A549 (cell line): ENCODE data around the gene UNC45B. TPM values are rescaled to one million over a fixed set of nuclear protein-coding genes. Genes with fewer than 3 reads are reported as not detected.

Source experiments
- ATAC-seq, 2 experiments: fragments of 200-7000 bp in 1 of 2; fragments of >200 bp in 1 of 2; cut with Nextera tagmentation in 1 of 2; cut with Tn5 transposase in 1 of 2; 3 replicates each; pipeline versions ENCODE4 v1.8.0 to v1.9.1; 2018 to 2020; ENCODE audit warnings: mild to moderate bottlenecking in 1 of 2, moderate library complexity in 1 of 2
- CTCF ChIA-PET: fragments of 300-600 bp; sonication (Branson Sonifier 250); formaldehyde crosslinking; extraction: SDS; loops from one replicate; lab custom pipeline; 2021; ENCODE audit warnings: antibody characterized with exemption, inconsistent platforms; lab: Yijun Ruan, JAX
- POLR2A ChIA-PET: fragments of 350-600 bp; formaldehyde crosslinking; extraction: SDS; loops from one replicate; lab custom pipeline; 2021; ENCODE audit warnings: antibody characterized with exemption, inconsistent platforms; lab: Yijun Ruan, JAX
- DNase-seq, 2 experiments: peaks; one replicate each; pipeline versions ENCODE4 v3.0.0 to v3.0.0-alpha.2; 2011 to 2016; ENCODE audit warnings: low read depth in 1 of 2, low spot score in 1 of 2
- FAIRE-seq: peaks from 2 replicates; lab custom pipeline; 2011; peaks lifted over from hg19 to GRCh38; lab: Jason Lieb, UNC
- H3K27ac ChIP-seq, 2 experiments: fragments of >200 bp; sonication (Bioruptor Twin); formaldehyde crosslinking; 3 replicates each; pipeline ENCODE4 v1.5.1; 2016 to 2017
- H3K4me1 ChIP-seq: fragments of >200 bp; sonication (Bioruptor Twin); formaldehyde crosslinking; 3 replicates; pipeline ENCODE4 v1.6.1; 2016
- H3K4me2 ChIP-seq: fragments of >200 bp; sonication (Bioruptor Twin); formaldehyde crosslinking; 3 replicates; pipeline ENCODE4 v1.6.1; 2016
- H3K4me3 ChIP-seq: fragments of >200 bp; sonication (Bioruptor Twin); formaldehyde crosslinking; 3 replicates; pipeline ENCODE4 v1.5.1; 2016
- H3K9me3 ChIP-seq: fragments of >200 bp; sonication (Bioruptor Twin); formaldehyde crosslinking; 3 replicates; pipeline ENCODE4 v1.6.1; 2016
- BHLHE40 ChIP-seq: IDR thresholded peaks from 2 replicates; pipeline ENCODE4 v1.6.1; 2012; ENCODE audit warnings: low read depth, low read length, inconsistent platforms
- CBX8 ChIP-seq: fragments of 200-600 bp; sonication (generic); IDR thresholded peaks from 2 replicates; pipeline ENCODE4 v1.6.1; 2016
- CEBPB ChIP-seq, 2 experiments: fragments of >200 bp in 1 of 2; sonication (Bioruptor Twin) in 1 of 2; formaldehyde crosslinking in 1 of 2; IDR thresholded peaks; 2 replicates each; pipeline ENCODE4 v1.6.1; 2012 to 2016
- EHF ChIP-seq: fragments of 250-450 bp; sonication (Bioruptor Pico); IDR thresholded peaks from 2 replicates; pipeline ENCODE4 v1.5.0; 2020; ENCODE audit warnings: mild to moderate bottlenecking
- EHMT2 ChIP-seq: fragments of 200-600 bp; sonication (generic); IDR thresholded peaks from 2 replicates; pipeline ENCODE4 v1.6.1; 2016; ENCODE audit warnings: antibody characterized with exemption, low read depth, mild to moderate bottlenecking, moderate library complexity
- ESRRA ChIP-seq: fragments of 150-350 bp; IDR thresholded peaks from 2 replicates; pipeline ENCODE4 v1.6.1; 2014; ENCODE audit warnings: mild to moderate bottlenecking, low read length, borderline replicate concordance
- FOSB ChIP-seq: fragments of 250-450 bp; sonication (Bioruptor Pico); IDR thresholded peaks from 2 replicates; pipeline ENCODE4 v1.5.0; 2020; ENCODE audit warnings: mild to moderate bottlenecking, moderate library complexity
- FOSL2 ChIP-seq, 2 experiments: fragments of 450-650 bp in 1 of 2; fragments of >200 bp in 1 of 2; sonication (Bioruptor Twin) in 1 of 2; formaldehyde crosslinking; IDR thresholded peaks; 2 replicates each; pipeline versions ENCODE4 v1.5.0 to v1.6.1; 2016 to 2020; ENCODE audit warnings: mild to moderate bottlenecking in 1 of 2, moderate library complexity in 1 of 2
- HEYL ChIP-seq: fragments of 250-450 bp; sonication (Bioruptor Pico); IDR thresholded peaks from 2 replicates; pipeline ENCODE4 v1.8.0; 2021; ENCODE audit warnings: mild to moderate bottlenecking, moderate library complexity
- HOXB13 ChIP-seq: fragments of 250-450 bp; sonication (Bioruptor Pico); IDR thresholded peaks from 2 replicates; pipeline ENCODE4 v1.5.0; 2020; ENCODE audit warnings: low read depth, mild to moderate bottlenecking, moderate library complexity
- JUN ChIP-seq, 2 experiments: fragments of >200 bp; sonication (Bioruptor Twin); formaldehyde crosslinking; IDR thresholded peaks; 2 replicates in 1 of 2; 3 replicates in 1 of 2; pipeline ENCODE4 v1.6.1; 2016 to 2017
- JUNB ChIP-seq: fragments of >200 bp; sonication (Bioruptor Twin); formaldehyde crosslinking; IDR thresholded peaks from 2 replicates; pipeline ENCODE4 v1.6.1; 2016
- KDM1A ChIP-seq: fragments of 200-600 bp; sonication (generic); IDR thresholded peaks from 2 replicates; pipeline ENCODE4 v1.6.1; 2016; ENCODE audit warnings: low read depth, mild to moderate bottlenecking
- KDM5A ChIP-seq: fragments of 200-600 bp; sonication (generic); IDR thresholded peaks from 2 replicates; pipeline ENCODE4 v1.6.1; 2016; ENCODE audit warnings: antibody characterized with exemption, mild to moderate bottlenecking
- MAZ ChIP-seq: fragments of 150-350 bp; IDR thresholded peaks from 2 replicates; pipeline ENCODE4 v1.6.1; 2014; ENCODE audit warnings: antibody characterized with exemption, low read depth, low read length, borderline replicate concordance
- MYC ChIP-seq: IDR thresholded peaks from 2 replicates; pipeline ENCODE4 v1.6.1; 2012; ENCODE audit warnings: mild to moderate bottlenecking, inconsistent platforms, low read length, improper control_type of control experiment, borderline replicate concordance
- NFE2L2 ChIP-seq: fragments of 150-350 bp; conservative IDR thresholded peaks from 2 replicates; pipeline ENCODE4 v1.6.1; 2014; ENCODE audit warnings: low read length
- PHF8 ChIP-seq: fragments of 200-600 bp; sonication (generic); IDR thresholded peaks from 2 replicates; pipeline ENCODE4 v1.6.1; 2016; ENCODE audit warnings: low read depth, mild to moderate bottlenecking, antibody characterized with exemption, moderate library complexity, borderline replicate concordance
- RAD21 ChIP-seq, 2 experiments: fragments of >200 bp in 1 of 2; sonication (Bioruptor Twin) in 1 of 2; formaldehyde crosslinking in 1 of 2; IDR thresholded peaks in 1 of 2; conservative IDR thresholded peaks in 1 of 2; 2 replicates in 1 of 2; 3 replicates in 1 of 2; pipeline ENCODE4 v1.6.1; 2012 to 2018; ENCODE audit warnings: inconsistent platforms in 1 of 2
- RNF2 ChIP-seq: fragments of 200-600 bp; sonication (generic); IDR thresholded peaks from 2 replicates; pipeline ENCODE4 v1.6.1; 2016; ENCODE audit warnings: low read depth, mild to moderate bottlenecking, antibody characterized with exemption, moderate library complexity, borderline replicate concordance
- TP53 ChIP-seq: fragments of 250-450 bp; sonication (Bioruptor Pico); IDR thresholded peaks from 2 replicates; pipeline ENCODE4 v1.5.0; 2021; ENCODE audit warnings: mild to moderate bottlenecking, moderate library complexity
- ZC3H11A ChIP-seq: fragments of 450-650 bp; IDR thresholded peaks from 2 replicates; pipeline ENCODE4 v1.6.1; 2014; ENCODE audit warnings: antibody characterized with exemption, mild to moderate bottlenecking
- WGBS: methylation state at CpG from one replicate; pipeline ENCODE4 v1.1.6; 2017; ENCODE audit errors: missing lambda C conversion rate; 5-methylcytosine and 5-hydroxymethylcytosine counted together
- polyA plus RNA-seq, 4 experiments: library from polyadenylated mRNA; depleted of rRNA in 3 of 4; stranded (reverse); fragments of >200 nt; fragmentation: RNase III in 1 of 4; extraction: RNeasy Plus Mini Kit Qiagen cat#74134 plus additional on column Dnase treatment in 1 of 4; gene quantifications; 2 replicates in 3 of 4; 3 replicates in 1 of 4; pipeline ENCODE4 v1.2.3, GENCODE V29; 2011 to 2017
- TF ChIP-seq, protein P1 (sequence below): fragments of 250-450 bp; sonication (Bioruptor Pico); IDR thresholded peaks from 2 replicates; pipeline ENCODE4 v1.5.0; 2020; ENCODE audit warnings: low read depth, mild to moderate bottlenecking, moderate library complexity
- TF ChIP-seq, protein P2 (sequence below): fragments of 250-450 bp; sonication (Bioruptor Pico); IDR thresholded peaks from 2 replicates; pipeline ENCODE4 v1.5.0; 2021; ENCODE audit warnings: mild to moderate bottlenecking, moderate library complexity, borderline replicate concordance
- TF ChIP-seq, protein P3 (sequence below): IDR thresholded peaks from 2 replicates; pipeline ENCODE4 v1.6.1; 2012
- TF ChIP-seq, protein P4 (sequence below): fragments of >200 bp; sonication (Bioruptor Twin); formaldehyde crosslinking; IDR thresholded peaks from 3 replicates; pipeline ENCODE4 v1.6.1; 2016
- TF ChIP-seq, protein P5 (sequence below): IDR thresholded peaks from 2 replicates; pipeline ENCODE4 v1.6.1; 2012
- TF ChIP-seq, protein P6 (sequence below): IDR thresholded peaks from 2 replicates; pipeline ENCODE4 v1.6.1; 2012; ENCODE audit warnings: low read depth, borderline replicate concordance

UNC45B gene
- polyA plus RNA-seq, 2 of the 4 experiments (the other 2 are of a cell fraction), result not detected

DNA sequence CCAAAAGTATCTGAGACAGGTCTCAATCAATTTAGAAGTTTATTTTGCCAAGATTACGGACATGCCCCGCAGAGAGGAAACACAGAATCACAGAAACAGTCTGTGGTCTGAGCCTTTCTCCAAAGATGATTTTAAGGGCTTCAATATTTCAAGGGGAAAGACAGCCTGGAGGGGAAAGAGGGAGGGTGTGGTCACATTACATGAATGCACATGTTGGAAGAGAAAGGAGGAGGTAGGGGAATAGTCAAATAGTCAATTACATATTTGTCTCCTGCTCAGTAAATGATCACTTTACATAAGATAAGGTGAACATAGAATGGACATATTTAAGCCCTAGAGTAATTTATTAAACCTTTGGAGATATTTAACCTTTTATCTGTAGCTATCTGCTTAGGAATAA lies 12.3 kb downstream of the UNC45B start:
- no peaks in the 10 kb centered on the region for H3K4me1 ChIP-seq
- no peak for TF ChIP-seq MAZ
- TF ChIP-seq EHMT2, result no peak
- TF ChIP-seq NFE2L2, result no peak
- TF ChIP-seq BHLHE40, result no peak
- TF ChIP-seq, protein P1, sequence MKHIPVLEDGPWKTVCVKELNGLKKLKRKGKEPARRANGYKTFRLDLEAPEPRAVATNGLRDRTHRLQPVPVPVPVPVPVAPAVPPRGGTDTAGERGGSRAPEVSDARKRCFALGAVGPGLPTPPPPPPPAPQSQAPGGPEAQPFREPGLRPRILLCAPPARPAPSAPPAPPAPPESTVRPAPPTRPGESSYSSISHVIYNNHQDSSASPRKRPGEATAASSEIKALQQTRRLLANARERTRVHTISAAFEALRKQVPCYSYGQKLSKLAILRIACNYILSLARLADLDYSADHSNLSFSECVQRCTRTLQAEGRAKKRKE (CRISPR knock-in tag), result no peak
- H3K4me2 ChIP-seq, result no peak overlapping the region
- FAIRE-seq (no peak), DNase-seq (no peak), ATAC-seq (no peak)
- 78% methylated on average over 2 of the region's 2 CpGs for WGBS
- CTCF ChIA-PET, result interaction anchor here (0.7 to 1.0 kb wide), 4 partner anchors 17 to 588 kb away, joined by 3 read pairs; no protein-coding TSS in a partner anchor
- POLR2A ChIA-PET, result no interaction called here
- H3K4me3 ChIP-seq, result no peak overlapping the region
- H3K9me3 ChIP-seq, result no peaks in the 10 kb centered on the region
- no peak overlapping the region for H3K27ac ChIP-seq

DNA sequence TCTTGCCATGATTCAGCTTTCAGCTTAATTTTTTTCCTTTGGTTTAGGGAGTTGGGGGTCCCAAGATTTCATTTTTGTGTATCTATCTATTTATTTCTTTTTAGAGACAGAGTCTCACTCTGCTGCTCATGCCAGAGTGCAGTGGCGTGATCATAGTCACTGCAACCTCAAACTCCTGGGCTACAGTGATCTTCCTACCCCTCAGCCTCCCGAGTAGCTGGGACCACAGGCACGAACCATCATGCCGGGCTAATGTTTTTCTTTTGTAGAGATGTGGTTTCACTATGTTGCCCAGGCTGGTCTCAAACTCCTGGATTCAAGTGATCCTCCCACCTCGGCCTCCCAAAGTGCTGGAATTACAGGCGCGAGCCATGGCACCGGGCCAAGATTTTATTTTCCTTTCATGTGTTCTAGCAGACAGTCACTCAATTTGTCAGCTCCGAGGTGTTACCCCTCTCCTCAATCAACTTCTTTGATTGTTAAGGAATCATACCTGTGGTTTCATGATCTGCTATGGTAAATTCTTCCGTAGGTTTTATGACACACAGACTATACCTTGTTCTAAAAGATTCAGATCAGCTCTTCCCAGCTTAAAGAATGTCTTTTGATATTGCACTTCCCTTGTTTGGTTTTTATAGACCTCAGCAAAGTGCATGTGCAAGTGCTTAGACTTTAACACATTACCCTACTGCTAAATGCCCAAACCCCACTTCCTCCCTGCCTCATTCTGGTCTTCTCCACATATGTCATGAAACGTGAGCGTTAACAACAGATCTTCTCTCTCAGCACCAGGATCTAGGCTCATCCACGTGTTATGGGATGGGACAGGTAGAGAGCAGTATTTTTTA lies 13.0 kb downstream of the UNC45B start:
- Histone ChIP-seq H3K4me1 (no peaks in the 10 kb centered on the region), H3K4me2 (no peak overlapping the region)

DNA sequence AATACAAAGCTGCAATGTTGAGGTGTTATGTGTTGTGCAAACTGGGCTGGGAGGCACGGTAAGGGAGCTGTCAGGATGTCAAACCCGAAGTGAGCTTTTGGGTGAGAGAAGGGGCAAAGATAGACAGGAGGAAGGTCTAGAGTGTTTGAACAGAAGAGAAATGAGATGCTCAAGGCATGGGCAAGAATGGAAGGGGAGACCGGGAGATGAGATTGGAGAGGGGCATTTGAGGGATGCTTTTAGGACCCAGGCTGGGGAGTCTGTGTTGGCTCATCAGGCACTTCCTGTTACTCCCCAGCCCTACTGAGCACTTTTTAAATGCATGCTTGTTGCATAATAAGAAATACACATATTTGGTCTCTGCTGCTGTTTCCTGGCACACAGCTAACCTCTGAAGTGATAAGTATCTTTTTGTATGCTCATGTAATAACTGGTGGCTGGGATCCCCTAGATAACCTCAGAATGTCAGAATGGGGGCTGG lies 13.7 kb downstream of the UNC45B start:
- ChIA-PET CTCF (interaction anchor here (0.9 to 1.5 kb wide), 2 partner anchors 15 to 378 kb away, joined by 4 to 5 read pairs; no protein-coding TSS in a partner anchor), POLR2A (no interaction called here)
- FAIRE-seq, result no peak
- WGBS, result 41% methylated on average over 3 of the region's 3 CpGs
- Histone ChIP-seq H3K4me2 (no peak overlapping the region), H3K27ac (no peak overlapping the region), H3K4me1 (no peaks in the 10 kb centered on the region), H3K9me3 (no peaks in the 10 kb centered on the region), H3K4me3 (no peak overlapping the region)
- TF ChIP-seq EHMT2, result no peak
- no peak for TF ChIP-seq FOSL2 (IDR thresholded peaks at IDR 0.05)
- no peak for TF ChIP-seq FOSL2 (CRISPR knock-in tag; IDR thresholded peaks at IDR 0.05)
- no peak for TF ChIP-seq KDM5A
- no peak for TF ChIP-seq MAZ
- TF ChIP-seq, protein P2, sequence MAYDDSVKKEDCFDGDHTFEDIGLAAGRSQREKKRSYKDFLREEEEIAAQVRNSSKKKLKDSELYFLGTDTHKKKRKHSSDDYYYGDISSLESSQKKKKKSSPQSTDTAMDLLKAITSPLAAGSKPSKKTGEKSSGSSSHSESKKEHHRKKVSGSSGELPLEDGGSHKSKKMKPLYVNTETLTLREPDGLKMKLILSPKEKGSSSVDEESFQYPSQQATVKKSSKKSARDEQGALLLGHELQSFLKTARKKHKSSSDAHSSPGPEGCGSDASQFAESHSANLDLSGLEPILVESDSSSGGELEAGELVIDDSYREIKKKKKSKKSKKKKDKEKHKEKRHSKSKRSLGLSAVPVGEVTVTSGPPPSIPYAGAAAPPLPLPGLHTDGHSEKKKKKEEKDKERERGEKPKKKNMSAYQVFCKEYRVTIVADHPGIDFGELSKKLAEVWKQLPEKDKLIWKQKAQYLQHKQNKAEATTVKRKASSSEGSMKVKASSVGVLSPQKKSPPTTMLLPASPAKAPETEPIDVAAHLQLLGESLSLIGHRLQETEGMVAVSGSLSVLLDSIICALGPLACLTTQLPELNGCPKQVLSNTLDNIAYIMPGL (CRISPR knock-in tag), result no peak
- TF ChIP-seq, protein P1 (CRISPR knock-in tag), result no peak
- TF ChIP-seq, protein P3, sequence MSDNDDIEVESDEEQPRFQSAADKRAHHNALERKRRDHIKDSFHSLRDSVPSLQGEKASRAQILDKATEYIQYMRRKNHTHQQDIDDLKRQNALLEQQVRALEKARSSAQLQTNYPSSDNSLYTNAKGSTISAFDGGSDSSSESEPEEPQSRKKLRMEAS, result no peak
- TF ChIP-seq ZC3H11A, result no peak
- no peak for TF ChIP-seq CBX8
- TF ChIP-seq, protein P4, sequence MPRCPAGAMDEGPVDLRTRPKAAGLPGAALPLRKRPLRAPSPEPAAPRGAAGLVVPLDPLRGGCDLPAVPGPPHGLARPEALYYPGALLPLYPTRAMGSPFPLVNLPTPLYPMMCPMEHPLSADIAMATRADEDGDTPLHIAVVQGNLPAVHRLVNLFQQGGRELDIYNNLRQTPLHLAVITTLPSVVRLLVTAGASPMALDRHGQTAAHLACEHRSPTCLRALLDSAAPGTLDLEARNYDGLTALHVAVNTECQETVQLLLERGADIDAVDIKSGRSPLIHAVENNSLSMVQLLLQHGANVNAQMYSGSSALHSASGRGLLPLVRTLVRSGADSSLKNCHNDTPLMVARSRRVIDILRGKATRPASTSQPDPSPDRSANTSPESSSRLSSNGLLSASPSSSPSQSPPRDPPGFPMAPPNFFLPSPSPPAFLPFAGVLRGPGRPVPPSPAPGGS, result no peak
- no peak for TF ChIP-seq PHF8
- no peak for DNase-seq
- no peak for ATAC-seq

More for the DNA sequence above, 13.0 kb downstream of the UNC45B start:
- FAIRE-seq (no peak), DNase-seq (no peak), ATAC-seq (no peak)
- no peak for TF ChIP-seq RNF2
- no peak for TF ChIP-seq TP53 (CRISPR knock-in tag)
- TF ChIP-seq, protein P5, sequence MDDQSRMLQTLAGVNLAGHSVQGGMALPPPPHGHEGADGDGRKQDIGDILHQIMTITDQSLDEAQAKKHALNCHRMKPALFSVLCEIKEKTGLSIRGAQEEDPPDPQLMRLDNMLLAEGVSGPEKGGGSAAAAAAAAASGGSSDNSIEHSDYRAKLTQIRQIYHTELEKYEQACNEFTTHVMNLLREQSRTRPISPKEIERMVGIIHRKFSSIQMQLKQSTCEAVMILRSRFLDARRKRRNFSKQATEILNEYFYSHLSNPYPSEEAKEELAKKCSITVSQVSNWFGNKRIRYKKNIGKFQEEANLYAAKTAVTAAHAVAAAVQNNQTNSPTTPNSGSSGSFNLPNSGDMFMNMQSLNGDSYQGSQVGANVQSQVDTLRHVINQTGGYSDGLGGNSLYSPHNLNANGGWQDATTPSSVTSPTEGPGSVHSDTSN, result no peak
- TF ChIP-seq BHLHE40, result no peak
- no peak for TF ChIP-seq KDM1A
- no peak for TF ChIP-seq JUNB
- TF ChIP-seq PHF8, result no peak
- TF ChIP-seq FOSB, result no peak
- no peak for TF ChIP-seq EHF (CRISPR knock-in tag)
- no peak for TF ChIP-seq ESRRA
- TF ChIP-seq, protein P6, sequence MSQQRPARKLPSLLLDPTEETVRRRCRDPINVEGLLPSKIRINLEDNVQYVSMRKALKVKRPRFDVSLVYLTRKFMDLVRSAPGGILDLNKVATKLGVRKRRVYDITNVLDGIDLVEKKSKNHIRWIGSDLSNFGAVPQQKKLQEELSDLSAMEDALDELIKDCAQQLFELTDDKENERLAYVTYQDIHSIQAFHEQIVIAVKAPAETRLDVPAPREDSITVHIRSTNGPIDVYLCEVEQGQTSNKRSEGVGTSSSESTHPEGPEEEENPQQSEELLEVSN, result no peak
- TF ChIP-seq MYC, result no peak
- no peak for TF ChIP-seq JUN (IDR thresholded peaks at IDR 0.05)
- TF ChIP-seq HEYL, result no peak
- no peak for TF ChIP-seq CEBPB (IDR thresholded peaks at IDR 0.05)
- no peak for TF ChIP-seq FOSL2 (IDR thresholded peaks at IDR 0.05)
- no peak for TF ChIP-seq FOSL2 (CRISPR knock-in tag; IDR thresholded peaks at IDR 0.05)
- no peak for TF ChIP-seq HOXB13
- no peak for TF ChIP-seq RAD21 (conservative IDR thresholded peaks at IDR 0.05 in 1 of 2, IDR thresholded peaks at IDR 0.05 in 1 of 2)
- ChIA-PET CTCF (interaction anchor here (0.7 to 1.5 kb wide), 6 partner anchors 14 to 588 kb away, joined by 3 to 5 read pairs (median 3); no protein-coding TSS in a partner anchor), POLR2A (no interaction called here)
- Histone ChIP-seq H3K9me3 (no peaks in the 10 kb centered on the region), H3K4me3 (no peak overlapping the region), H3K27ac (no peak overlapping the region)
- 55% methylated on average over 13 of the region's 13 CpGs for WGBS
